GM12865 (cell line): ENCODE results near the gene KBTBD4.

Source experiments
- DNase-seq: peaks from one replicate; pipeline ENCODE4 v3.0.0; 2010; ENCODE audit warnings: low read depth
- H3K4me3 ChIP-seq: 2 replicates; pipeline ENCODE4 v1.5.1; 2011; ENCODE audit warnings: mild to moderate bottlenecking, low read depth, low read length, control low read depth
- TF ChIP-seq, protein P1 (sequence below): IDR thresholded peaks from 2 replicates; pipeline ENCODE4 v1.5.1; 2011; ENCODE audit warnings: low read length, control low read depth, low read depth, inconsistent platforms; ENCODE audit not compliant: insufficient read depth; ENCODE audit errors: missing control alignments

KBTBD4 gene

DNA sequence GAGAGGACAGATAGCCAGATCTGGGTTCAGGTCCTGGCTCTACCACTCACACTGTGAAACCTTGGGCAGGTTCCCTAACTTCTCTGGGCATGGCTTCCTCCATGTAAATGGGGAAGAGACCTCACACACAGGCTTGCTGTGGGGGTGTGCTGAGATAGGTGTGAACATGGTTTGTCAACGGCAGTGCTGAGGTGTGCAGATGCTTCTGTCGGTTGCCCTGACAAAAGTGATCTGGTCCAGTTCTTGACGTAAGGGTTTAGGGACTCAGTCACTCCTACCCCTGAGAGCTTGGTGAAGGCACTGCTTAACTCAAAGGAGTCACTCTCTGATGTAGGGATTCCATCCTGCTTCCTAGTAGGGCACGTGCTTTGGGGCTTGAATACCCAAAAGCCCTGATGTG lies 13.5 kb upstream of the KBTBD4 start:
- TF ChIP-seq, protein P1, sequence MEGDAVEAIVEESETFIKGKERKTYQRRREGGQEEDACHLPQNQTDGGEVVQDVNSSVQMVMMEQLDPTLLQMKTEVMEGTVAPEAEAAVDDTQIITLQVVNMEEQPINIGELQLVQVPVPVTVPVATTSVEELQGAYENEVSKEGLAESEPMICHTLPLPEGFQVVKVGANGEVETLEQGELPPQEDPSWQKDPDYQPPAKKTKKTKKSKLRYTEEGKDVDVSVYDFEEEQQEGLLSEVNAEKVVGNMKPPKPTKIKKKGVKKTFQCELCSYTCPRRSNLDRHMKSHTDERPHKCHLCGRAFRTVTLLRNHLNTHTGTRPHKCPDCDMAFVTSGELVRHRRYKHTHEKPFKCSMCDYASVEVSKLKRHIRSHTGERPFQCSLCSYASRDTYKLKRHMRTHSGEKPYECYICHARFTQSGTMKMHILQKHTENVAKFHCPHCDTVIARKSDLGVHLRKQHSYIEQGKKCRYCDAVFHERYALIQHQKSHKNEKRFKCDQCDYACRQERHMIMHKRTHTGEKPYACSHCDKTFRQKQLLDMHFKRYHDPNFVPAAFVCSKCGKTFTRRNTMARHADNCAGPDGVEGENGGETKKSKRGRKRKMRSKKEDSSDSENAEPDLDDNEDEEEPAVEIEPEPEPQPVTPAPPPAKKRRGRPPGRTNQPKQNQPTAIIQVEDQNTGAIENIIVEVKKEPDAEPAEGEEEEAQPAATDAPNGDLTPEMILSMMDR, result no peak
- DNase-seq, result no peak
- no peak overlapping the region for H3K4me3 ChIP-seq

DNA sequence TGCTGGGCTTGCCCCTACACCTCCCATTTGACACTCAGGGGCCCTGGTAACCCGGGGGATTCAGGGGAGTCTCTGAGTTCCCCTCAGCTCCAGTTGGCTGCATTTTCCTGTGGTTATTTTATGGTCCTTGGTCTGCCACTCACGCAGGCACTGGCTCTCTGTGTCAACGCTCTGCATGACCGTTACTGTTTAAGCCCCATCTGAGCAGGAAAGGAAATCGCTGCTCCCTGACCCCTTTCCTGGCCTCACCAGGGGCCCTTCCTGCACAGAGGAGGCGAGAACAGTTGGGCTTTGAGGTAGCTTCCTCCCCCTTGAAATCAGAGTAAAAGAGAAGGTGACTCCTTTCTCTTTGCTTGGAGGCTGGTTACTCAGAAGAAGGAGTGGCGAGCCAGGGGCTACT lies 13.0 kb upstream of the KBTBD4 start:
- TF ChIP-seq, protein P1, result no peak
- no peak for DNase-seq
- H3K4me3 ChIP-seq, result no peak overlapping the region

DNA sequence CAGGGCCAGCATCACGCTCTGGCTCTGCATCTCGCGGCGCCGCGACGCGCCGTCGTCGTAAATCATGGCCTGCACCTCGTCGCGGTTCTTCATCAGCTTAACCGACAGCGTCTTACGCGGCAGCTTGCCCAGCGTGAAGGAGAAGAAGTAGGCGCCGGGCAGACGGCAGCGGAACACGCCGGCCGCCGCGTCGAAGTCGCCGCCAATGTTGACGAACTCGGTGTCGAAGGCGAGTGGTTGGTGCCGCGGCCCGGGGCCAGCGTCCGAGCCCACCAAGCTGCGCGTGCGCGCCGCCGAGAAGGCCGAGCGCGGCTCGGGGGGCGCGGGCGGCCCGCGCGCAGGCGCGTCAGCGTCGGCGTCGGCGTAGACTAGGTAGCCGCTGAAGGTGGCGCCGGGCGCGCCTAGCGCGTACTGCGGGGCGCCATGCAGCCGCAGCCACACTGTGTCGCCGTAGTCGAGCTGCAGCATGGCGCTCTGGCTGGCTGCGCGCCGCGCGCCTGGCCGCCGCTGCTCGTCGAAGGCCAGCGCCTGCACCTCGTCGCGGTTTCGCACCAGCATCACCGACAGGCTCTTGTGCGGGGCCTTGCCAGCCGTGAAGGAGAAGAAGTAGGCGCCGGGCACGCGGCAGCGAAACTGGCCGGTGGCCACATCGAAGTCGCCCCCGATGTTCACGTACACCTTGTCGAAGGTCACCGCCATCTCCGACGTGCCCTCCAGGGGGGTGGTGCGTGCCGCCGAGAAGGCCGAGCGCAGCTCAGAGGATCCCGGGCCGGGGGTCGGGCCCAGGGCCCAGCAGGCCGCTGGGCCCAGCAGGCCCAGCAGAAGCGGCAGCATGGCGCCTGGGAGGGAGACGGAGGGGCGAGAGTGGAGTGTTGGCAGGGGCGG lies 11.4 kb upstream of the KBTBD4 start:
- H3K4me3 ChIP-seq, result no peak overlapping the region
- TF ChIP-seq, protein P1, result no peak

DNA sequence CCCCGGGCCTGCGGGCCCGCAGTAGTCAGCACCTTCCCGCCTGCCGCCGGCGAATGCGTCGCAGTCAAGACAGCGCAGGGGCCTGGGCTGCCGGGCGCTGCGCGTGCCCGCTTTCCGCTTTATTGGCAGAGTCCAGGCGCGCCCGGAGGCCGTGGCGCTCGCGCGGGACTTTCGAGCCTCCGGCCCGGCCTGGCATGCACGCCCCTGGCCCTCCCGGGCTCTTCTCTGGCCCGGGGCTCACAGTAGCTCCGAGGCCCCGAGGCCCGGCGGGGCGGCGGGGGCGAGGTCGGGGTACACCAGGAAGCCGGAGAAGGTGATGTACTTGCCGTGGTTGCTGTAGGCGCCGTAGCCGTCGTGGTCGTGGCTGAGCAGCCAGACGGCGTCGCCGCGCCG lies 10.8 kb upstream of the KBTBD4 start:
- no peak for DNase-seq
- H3K4me3 ChIP-seq, result no peak overlapping the region
- TF ChIP-seq, protein P1, result no peak

More for the DNA sequence above, 11.4 kb upstream of the KBTBD4 start:
- DNase-seq, result no peak

DNA sequence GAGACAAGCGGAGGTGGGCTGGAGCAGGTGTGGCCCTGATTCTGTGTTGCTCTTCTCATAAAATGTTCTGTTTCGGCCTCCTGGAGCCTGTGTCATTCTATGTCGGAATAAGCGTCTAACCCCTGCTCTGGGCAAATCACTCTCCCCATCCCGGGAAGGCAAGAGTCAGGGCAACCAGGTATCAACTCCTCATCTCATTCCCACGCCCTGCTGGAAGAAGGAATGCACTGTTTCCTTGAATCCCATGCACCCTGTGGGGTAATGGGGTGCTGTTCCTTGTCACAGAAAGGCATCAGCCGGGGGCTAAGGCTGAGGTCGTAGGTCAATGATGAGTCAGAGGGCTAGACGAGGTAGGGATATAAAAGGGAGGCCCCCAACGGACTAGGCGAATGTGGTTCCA lies 10.3 kb upstream of the KBTBD4 start:
- TF ChIP-seq, protein P1, result no peak
- no peak for DNase-seq
- no peak overlapping the region for H3K4me3 ChIP-seq

DNA sequence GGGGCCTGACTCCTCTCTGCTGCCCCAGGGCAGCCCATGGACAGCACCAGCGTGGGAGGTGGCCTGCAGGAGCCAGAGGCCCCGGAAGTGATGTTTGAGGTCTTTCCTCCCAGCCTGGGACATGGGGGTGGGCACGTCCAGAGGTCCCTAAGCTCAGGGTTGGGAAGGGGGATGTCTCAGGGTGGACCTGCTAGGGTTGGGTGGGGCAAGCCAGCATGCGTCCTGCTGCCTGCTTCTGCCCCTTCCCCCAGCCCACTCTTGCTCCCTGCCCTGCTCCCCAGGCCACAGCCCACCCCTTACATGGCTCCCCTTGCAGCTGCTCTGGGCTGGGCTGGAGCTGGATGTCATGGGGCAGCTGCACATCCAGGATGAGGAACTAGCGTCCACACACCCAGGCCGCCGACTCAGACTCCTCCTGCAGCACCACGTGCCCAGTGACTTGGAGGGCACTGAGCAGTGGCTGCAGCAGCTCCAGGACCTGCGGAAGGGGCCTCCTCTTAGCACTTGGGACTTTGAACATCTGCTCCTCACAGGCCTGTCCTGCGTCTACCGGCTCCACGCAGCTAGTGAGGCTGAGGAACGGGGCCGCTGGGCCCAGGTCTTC lies 9.1 kb upstream of the KBTBD4 start:
- no peak for DNase-seq
- no peak overlapping the region for H3K4me3 ChIP-seq
- TF ChIP-seq, protein P1, result no peak
